ENCODE data around the gene ZNF423.

ZNF423 gene

GRCh38 chr16:49775581-49775980 lies 80.3 kb downstream of the ZNF423 start:
- no peak for ATAC-seq
- H3K4me1 Mint-ChIP-seq = no peaks in the 10 kb centered on the region
- peaks cover 8% of the 10 kb centered on the region for H3K27me3 Mint-ChIP-seq
- no peaks in the 10 kb centered on the region for H3K9me3 Mint-ChIP-seq
- no peaks in the 10 kb centered on the region for H3K36me3 Mint-ChIP-seq
- no peak overlapping the region for H3K4me3 Mint-ChIP-seq
- H3K27ac Mint-ChIP-seq = no peak overlapping the region

GRCh38 chr16:49775018-49775417 lies 80.9 kb downstream of the ZNF423 start:
- no peaks in the 10 kb centered on the region for H3K9me3 Mint-ChIP-seq
- no peak overlapping the region for H3K4me3 Mint-ChIP-seq
- no peak overlapping the region for H3K27ac Mint-ChIP-seq
- no peaks in the 10 kb centered on the region for H3K4me1 Mint-ChIP-seq
- H3K27me3 Mint-ChIP-seq = peaks cover 8% of the 10 kb centered on the region
- ATAC-seq = no peak
- no peaks in the 10 kb centered on the region for H3K36me3 Mint-ChIP-seq

GRCh38 chr16:49773534-49774475 lies 82.1 kb downstream of the ZNF423 start:
- Mint-ChIP-seq H3K27me3 (peaks cover 8% of the 10 kb centered on the region), H3K36me3 (no peaks in the 10 kb centered on the region), H3K4me1 (no peaks in the 10 kb centered on the region), H3K4me3 (no peak overlapping the region), H3K9me3 (no peaks in the 10 kb centered on the region), H3K27ac (no peak overlapping the region)
- ATAC-seq = no peak

GRCh38 chr16:49767998-49768397 lies 87.9 kb downstream of the ZNF423 start:
- no peak overlapping the region for H3K4me3 Mint-ChIP-seq
- H3K9me3 Mint-ChIP-seq = peaks cover 3% of the 10 kb centered on the region
- no peaks in the 10 kb centered on the region for H3K27me3 Mint-ChIP-seq
- no peak overlapping the region for H3K27ac Mint-ChIP-seq
- no peaks in the 10 kb centered on the region for H3K4me1 Mint-ChIP-seq
- no peaks in the 10 kb centered on the region for H3K36me3 Mint-ChIP-seq
- ATAC-seq = no peak

- H3K27me3 Mint-ChIP-seq = no peaks in the 10 kb centered on the region
- no peak overlapping the region for H3K27ac Mint-ChIP-seq
- H3K4me3 Mint-ChIP-seq = no peak overlapping the region
- H3K9me3 Mint-ChIP-seq = peaks cover 3% of the 10 kb centered on the region
- ATAC-seq = no peak
- H3K36me3 Mint-ChIP-seq = no peaks in the 10 kb centered on the region
- H3K4me1 Mint-ChIP-seq = no peaks in the 10 kb centered on the region
Observed at GRCh38 chr16:49767414-49767813, 88.5 kb downstream of the ZNF423 start.

- H3K4me1 Mint-ChIP-seq = no peaks in the 10 kb centered on the region
- H3K9me3 Mint-ChIP-seq = peaks cover 3% of the 10 kb centered on the region
- no peaks in the 10 kb centered on the region for H3K36me3 Mint-ChIP-seq
- H3K27me3 Mint-ChIP-seq = no peaks in the 10 kb centered on the region
- ATAC-seq = no peak
- H3K27ac Mint-ChIP-seq = no peak overlapping the region
- H3K4me3 Mint-ChIP-seq = no peak overlapping the region
Observed at GRCh38 chr16:49766225-49766624, 89.7 kb downstream of the ZNF423 start.

GRCh38 chr16:49763826-49764225 lies 92.1 kb downstream of the ZNF423 start:
- Mint-ChIP-seq H3K4me3 (no peak overlapping the region), H3K27me3 (no peaks in the 10 kb centered on the region), H3K4me1 (no peaks in the 10 kb centered on the region), H3K9me3 (peaks cover 7% of the 10 kb centered on the region), H3K27ac (no peak overlapping the region), H3K36me3 (no peaks in the 10 kb centered on the region)
- ATAC-seq = no peak

GRCh38 chr16:49760815-49761214 lies 95.1 kb downstream of the ZNF423 start:
- Mint-ChIP-seq H3K9me3 (peaks cover 3% of the 10 kb centered on the region), H3K4me3 (no peak overlapping the region), H3K27ac (no peak overlapping the region), H3K27me3 (peaks cover 21% of the 10 kb centered on the region), H3K36me3 (no peaks in the 10 kb centered on the region), H3K4me1 (no peaks in the 10 kb centered on the region)
- no peak for ATAC-seq

GRCh38 chr16:49757559-49758069 lies 98.3 kb downstream of the ZNF423 start:
- Mint-ChIP-seq H3K27me3 (peaks cover 49% of the 10 kb centered on the region), H3K9me3 (peaks cover 3% of the 10 kb centered on the region), H3K4me1 (no peaks in the 10 kb centered on the region), H3K27ac (no peak overlapping the region), H3K36me3 (no peaks in the 10 kb centered on the region), H3K4me3 (no peak overlapping the region)
- ATAC-seq = no peak

GRCh38 chr16:49756775-49757558 lies 98.9 kb downstream of the ZNF423 start:
- Mint-ChIP-seq H3K27me3 (peaks cover 56% of the 10 kb centered on the region), H3K4me3 (no peak overlapping the region), H3K9me3 (peaks cover 3% of the 10 kb centered on the region), H3K27ac (no peak overlapping the region), H3K4me1 (no peaks in the 10 kb centered on the region), H3K36me3 (no peaks in the 10 kb centered on the region)
- no peak for ATAC-seq

- H3K9me3 Mint-ChIP-seq = peaks cover 3% of the 10 kb centered on the region
- H3K27ac Mint-ChIP-seq = no peak overlapping the region
- H3K36me3 Mint-ChIP-seq = no peaks in the 10 kb centered on the region
- H3K4me1 Mint-ChIP-seq = no peaks in the 10 kb centered on the region
- H3K27me3 Mint-ChIP-seq = peaks cover 66% of the 10 kb centered on the region
- ATAC-seq = no peak
- no peak overlapping the region for H3K4me3 Mint-ChIP-seq
Observed at GRCh38 chr16:49755716-49756505, 100.0 kb downstream of the ZNF423 start.

GRCh38 chr16:49755313-49755620 lies 100.6 kb downstream of the ZNF423 start:
- H3K4me1 Mint-ChIP-seq = no peaks in the 10 kb centered on the region
- H3K36me3 Mint-ChIP-seq = no peaks in the 10 kb centered on the region
- no peak for ATAC-seq
- H3K4me3 Mint-ChIP-seq = no peak overlapping the region
- H3K27ac Mint-ChIP-seq = no peak overlapping the region
- H3K9me3 Mint-ChIP-seq = peaks cover 3% of the 10 kb centered on the region
- H3K27me3 Mint-ChIP-seq = peaks cover 66% of the 10 kb centered on the region

- H3K4me1 Mint-ChIP-seq = no peaks in the 10 kb centered on the region
- no peaks in the 10 kb centered on the region for H3K36me3 Mint-ChIP-seq
- H3K27me3 Mint-ChIP-seq = peaks cover 66% of the 10 kb centered on the region
- H3K4me3 Mint-ChIP-seq = no peak overlapping the region
- H3K9me3 Mint-ChIP-seq = no peaks in the 10 kb centered on the region
- peak; percentile 22 for ATAC-seq
- H3K27ac Mint-ChIP-seq = no peak overlapping the region
Observed at GRCh38 chr16:49754495-49755312, 101.2 kb downstream of the ZNF423 start.

- no peak for ATAC-seq
Observed at GRCh38 chr16:49750341-49751000, 105.4 kb downstream of the ZNF423 start.

More at GRCh38 chr16:49750341-49751000, 105.4 kb downstream of the ZNF423 start:
- Mint-ChIP-seq H3K4me3 (no peak overlapping the region), H3K9me3 (no peaks in the 10 kb centered on the region), H3K27me3 (peaks cover 41% of the 10 kb centered on the region), H3K4me1 (no peaks in the 10 kb centered on the region), H3K27ac (no peak overlapping the region), H3K36me3 (no peaks in the 10 kb centered on the region)
